ENCODE measurements around the gene RUNX3. TPM values are rescaled to one million over a fixed set of nuclear protein-coding genes. Genes with fewer than 3 reads are reported as not detected.

RUNX3 gene
- total RNA-seq, 2 donors from 2014 or later, result 116 to 145 TPM

GRCh38 chr1:24966724-24967346 is 36.8 kb upstream of the RUNX3 start:
- Mint-ChIP-seq H3K4me3 (peak overlapping the region; percentile 80), H3K36me3 (ENCODE audit: low read depth) (peaks cover 36% of the 10 kb centered on the region), H3K4me1 (peaks cover 28% of the 10 kb centered on the region), H3K9me3 (no peaks in the 10 kb centered on the region), H3K27ac (peak overlapping the region; percentile 97), H3K27me3 (no peaks in the 10 kb centered on the region)
- peak; percentile 69 for ATAC-seq (replicated peaks)

- Mint-ChIP-seq H3K36me3 (ENCODE audit: low read depth) (peaks cover 42% of the 10 kb centered on the region), H3K27ac (peak overlapping the region; percentile 97), H3K4me1 (peaks cover 34% of the 10 kb centered on the region), H3K27me3 (no peaks in the 10 kb centered on the region), H3K4me3 (peak overlapping the region; percentile 80), H3K9me3 (no peaks in the 10 kb centered on the region)
- ATAC-seq (replicated peaks), result peak; percentile 25
These were observed 36.1 kb upstream of the RUNX3 start for GRCh38 chr1:24966121-24966723.

- no peak for ATAC-seq (replicated peaks)
- peak overlapping the region; percentile 97 for H3K27ac Mint-ChIP-seq
- H3K4me1 Mint-ChIP-seq, result peaks cover 33% of the 10 kb centered on the region
- H3K27me3 Mint-ChIP-seq, result no peaks in the 10 kb centered on the region
- peaks cover 49% of the 10 kb centered on the region for H3K36me3 Mint-ChIP-seq (ENCODE audit: low read depth)
- peak overlapping the region; percentile 80 for H3K4me3 Mint-ChIP-seq
- no peaks in the 10 kb centered on the region for H3K9me3 Mint-ChIP-seq
These were observed 35.5 kb upstream of the RUNX3 start for GRCh38 chr1:24965571-24965930.

- Mint-ChIP-seq H3K27ac (peak overlapping the region; percentile 97), H3K4me1 (peaks cover 31% of the 10 kb centered on the region), H3K4me3 (peak overlapping the region; percentile 80), H3K36me3 (ENCODE audit: low read depth) (peaks cover 54% of the 10 kb centered on the region), H3K9me3 (no peaks in the 10 kb centered on the region), H3K27me3 (no peaks in the 10 kb centered on the region)
- peak; percentile 76 for ATAC-seq (replicated peaks)
These were observed 34.9 kb upstream of the RUNX3 start for GRCh38 chr1:24964811-24965570.

GRCh38 chr1:24963943-24964693 is 34.0 kb upstream of the RUNX3 start:
- ATAC-seq (replicated peaks), result no peak
- peaks cover 63% of the 10 kb centered on the region for H3K36me3 Mint-ChIP-seq (ENCODE audit: low read depth)
- H3K27me3 Mint-ChIP-seq, result no peaks in the 10 kb centered on the region
- peaks cover 34% of the 10 kb centered on the region for H3K4me1 Mint-ChIP-seq
- H3K4me3 Mint-ChIP-seq, result peak overlapping the region; percentile 80
- H3K27ac Mint-ChIP-seq, result peak overlapping the region; percentile 97
- H3K9me3 Mint-ChIP-seq, result no peaks in the 10 kb centered on the region

- Mint-ChIP-seq H3K4me3 (peak overlapping the region; percentile 80), H3K27me3 (no peaks in the 10 kb centered on the region), H3K36me3 (ENCODE audit: low read depth) (peaks cover 71% of the 10 kb centered on the region), H3K9me3 (no peaks in the 10 kb centered on the region), H3K27ac (peak overlapping the region; percentile 97), H3K4me1 (peaks cover 27% of the 10 kb centered on the region)
- no peak for ATAC-seq (replicated peaks)
These were observed 33.2 kb upstream of the RUNX3 start for GRCh38 chr1:24963099-24963872.

GRCh38 chr1:24961961-24962861 is 32.1 kb upstream of the RUNX3 start:
- peak overlapping the region; percentile 97 for H3K27ac Mint-ChIP-seq
- H3K9me3 Mint-ChIP-seq, result no peaks in the 10 kb centered on the region
- peaks cover 82% of the 10 kb centered on the region for H3K36me3 Mint-ChIP-seq (ENCODE audit: low read depth)
- no peak for ATAC-seq (replicated peaks)
- H3K27me3 Mint-ChIP-seq, result no peaks in the 10 kb centered on the region
- H3K4me3 Mint-ChIP-seq, result peak overlapping the region; percentile 80
- H3K4me1 Mint-ChIP-seq, result peaks cover 26% of the 10 kb centered on the region

- Mint-ChIP-seq H3K4me1 (peaks cover 32% of the 10 kb centered on the region), H3K36me3 (ENCODE audit: low read depth) (peaks cover 91% of the 10 kb centered on the region), H3K27me3 (no peaks in the 10 kb centered on the region), H3K27ac (peak overlapping the region; percentile 97), H3K4me3 (peak overlapping the region; percentile 80), H3K9me3 (no peaks in the 10 kb centered on the region)
- no peak for ATAC-seq (replicated peaks)
These were observed 31.3 kb upstream of the RUNX3 start for GRCh38 chr1:24961334-24961733.

GRCh38 chr1:24960071-24960801 is 30.2 kb upstream of the RUNX3 start:
- no peaks in the 10 kb centered on the region for H3K9me3 Mint-ChIP-seq
- peaks cover 100% of the 10 kb centered on the region for H3K36me3 Mint-ChIP-seq (ENCODE audit: low read depth)
- no peak for ATAC-seq (replicated peaks)
- H3K27ac Mint-ChIP-seq, result peak overlapping the region; percentile 97
- no peaks in the 10 kb centered on the region for H3K27me3 Mint-ChIP-seq
- peak overlapping the region; percentile 80 for H3K4me3 Mint-ChIP-seq
- H3K4me1 Mint-ChIP-seq, result peaks cover 28% of the 10 kb centered on the region

- Mint-ChIP-seq H3K4me1 (peaks cover 34% of the 10 kb centered on the region), H3K36me3 (ENCODE audit: low read depth) (peaks cover 100% of the 10 kb centered on the region), H3K9me3 (no peaks in the 10 kb centered on the region), H3K27ac (peak overlapping the region; percentile 47), H3K27me3 (no peaks in the 10 kb centered on the region), H3K4me3 (peak overlapping the region; percentile 80)
- no peak for ATAC-seq (replicated peaks)
These were observed 29.5 kb upstream of the RUNX3 start for GRCh38 chr1:24959623-24959975.

- Mint-ChIP-seq H3K27ac (peak overlapping the region; percentile 90), H3K4me3 (peak overlapping the region; percentile 80), H3K4me1 (peaks cover 38% of the 10 kb centered on the region), H3K9me3 (no peaks in the 10 kb centered on the region), H3K36me3 (ENCODE audit: low read depth) (peaks cover 100% of the 10 kb centered on the region), H3K27me3 (no peaks in the 10 kb centered on the region)
- ATAC-seq (replicated peaks), result no peak
These were observed 28.9 kb upstream of the RUNX3 start for GRCh38 chr1:24958766-24959622.
